Neural cell (in vitro differentiated cells): ENCODE data around the gene FLACC1.

Experiments used
- CTCF ChIP-seq: fragments of 450-650 bp; IDR thresholded peaks from 2 replicates; pipeline ENCODE4 v1.5.1; 2014; ENCODE audit warnings: antibody characterized with exemption, mild to moderate bottlenecking, moderate library complexity; ENCODE audit not compliant: poor library complexity, severe bottlenecking
- EP300 ChIP-seq: fragments of 450-650 bp; conservative IDR thresholded peaks from 2 replicates; pipeline ENCODE4 v1.6.1; 2014; ENCODE audit warnings: antibody characterized with exemption, mild to moderate bottlenecking, moderate library complexity; ENCODE audit not compliant: poor library complexity, severe bottlenecking
- EZH2 ChIP-seq: fragments of 200-600, 300-800 bp; shearing (Covaris generic), sonication (generic); IDR thresholded peaks from 2 replicates; pipeline ENCODE4 v1.6.1; 2014; ENCODE audit warnings: antibody characterized with exemption, low read length, borderline replicate concordance, mild to moderate bottlenecking; ENCODE audit not compliant: insufficient read depth, poor library complexity, severe bottlenecking
- POLR2AphosphoS5 ChIP-seq: IDR thresholded peaks from 2 replicates; pipeline ENCODE4 v1.6.1; 2012
- REST ChIP-seq: IDR thresholded peaks from 2 replicates; pipeline ENCODE4 v1.6.1; 2012; ENCODE audit warnings: borderline replicate concordance
- SMC3 ChIP-seq: fragments of 450-650 bp; conservative IDR thresholded peaks from 2 replicates; pipeline ENCODE4 v1.6.1; 2014; ENCODE audit warnings: antibody characterized with exemption, mild to moderate bottlenecking, moderate library complexity; ENCODE audit not compliant: poor library complexity

GRCh38 chr2:201275990-201276389 is 81.2 kb downstream of the FLACC1 start:
- TF ChIP-seq POLR2AphosphoS5 (no peak), EP300 (no peak), SMC3 (no peak), CTCF (no peak), EZH2 (no peak), REST (no peak)
